Germinal center (tissue), 1 donor: ENCODE measurements around the gene DHCR24.
"Not testable (repeated sequence)": the region's sequence is repeated elsewhere in the genome, so short reads cannot be mapped to it uniquely, and the experiment has no call there.

ENCODE experiments used
- DNase-seq: peaks from one replicate; pipeline ENCODE4 v3.0.0; 2012; ENCODE audit warnings: mixed read lengths, low spot score

The DHCR24 gene

DNA sequence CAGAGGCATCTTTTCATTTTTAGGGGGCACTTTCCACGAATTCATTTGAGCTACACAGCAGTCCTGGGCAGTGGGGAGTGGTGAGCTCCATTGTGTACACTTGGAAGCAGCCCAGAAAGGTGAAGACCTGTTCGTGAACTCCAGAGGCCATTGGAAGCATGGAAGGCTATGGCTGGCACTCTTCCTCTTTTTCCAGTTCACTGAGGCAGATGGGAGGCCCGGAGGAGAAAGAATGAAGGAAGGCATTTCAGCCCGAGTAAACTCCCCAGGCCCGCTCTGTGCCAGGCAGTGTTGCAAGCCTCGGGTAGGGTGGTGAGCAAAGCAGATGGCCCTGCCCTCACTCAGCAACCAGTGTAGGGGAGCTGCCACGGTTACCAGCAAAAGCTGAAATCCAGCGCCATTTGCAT is 673 bp upstream of the DHCR24 start:
- no peak for DNase-seq

GRCh38 chr1:54885807-54886723 is 930 bp downstream of the DHCR24 start:
- DNase-seq, result no peak

DNA sequence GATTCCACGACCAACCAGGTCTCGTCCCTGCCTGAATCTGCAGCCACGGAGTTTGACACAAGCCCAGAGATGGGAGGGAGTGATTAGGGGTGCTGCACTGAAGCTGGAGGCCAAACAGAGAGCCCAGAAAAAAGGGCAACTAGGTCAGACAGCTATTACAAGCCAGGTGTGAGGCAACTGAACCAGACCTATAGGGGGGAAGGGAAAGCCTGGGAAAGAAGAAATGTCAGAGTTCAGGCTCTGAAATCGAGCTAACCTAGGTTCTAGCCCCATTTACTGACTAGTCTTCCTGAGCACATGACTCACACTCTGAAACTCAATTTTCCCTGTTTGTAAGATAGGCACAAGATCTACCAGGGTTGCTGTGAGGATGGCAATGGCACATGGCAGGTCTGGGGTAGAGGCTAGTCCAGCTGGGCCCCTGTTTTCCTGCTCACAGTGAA is 1.7 kb downstream of the DHCR24 start:
- DNase-seq, result no peak

- DNase-seq, result no peak
Observed at GRCh38 chr1:54884768-54885167, 2.2 kb downstream of the DHCR24 start.

GRCh38 chr1:54884135-54884586 is 2.8 kb downstream of the DHCR24 start:
- DNase-seq, result no peak

DNA sequence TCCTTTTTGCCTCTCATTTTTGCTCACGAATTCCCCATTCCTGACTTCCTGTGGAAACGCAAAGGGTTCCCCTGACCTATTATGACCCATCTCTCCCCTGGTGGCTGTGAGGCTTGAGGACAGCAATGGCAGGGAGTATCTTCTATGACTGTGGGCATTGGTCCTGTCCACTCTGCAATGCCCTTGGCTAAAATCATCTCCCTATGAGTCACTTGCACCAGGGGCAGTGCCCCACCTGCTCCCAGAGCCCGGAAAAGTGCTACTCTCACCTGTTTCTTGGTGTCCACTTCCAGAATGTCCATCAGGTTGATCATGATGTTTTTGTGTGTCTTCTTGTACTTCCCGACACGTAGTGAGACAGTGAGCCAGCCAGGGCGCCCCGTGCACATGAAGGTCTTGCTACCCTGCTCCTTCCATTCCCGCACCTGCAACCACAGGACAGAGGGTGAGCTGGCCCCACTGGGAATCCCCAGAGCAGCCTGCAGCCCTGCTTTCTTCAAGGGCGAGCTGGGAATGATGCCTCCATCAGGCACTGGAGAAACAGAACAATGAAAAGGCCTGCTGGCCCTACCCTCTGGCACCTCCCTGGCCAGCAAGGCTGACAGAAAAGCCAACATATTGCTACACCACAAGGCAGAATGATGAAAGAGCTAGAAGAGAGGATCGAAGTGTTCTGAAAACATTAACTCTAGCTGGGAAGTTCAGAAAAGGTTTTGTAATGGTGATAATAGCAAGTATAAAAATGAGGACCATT is 3.5 kb downstream of the DHCR24 start:
- no peak for DNase-seq

- no peak for DNase-seq
Observed at GRCh38 chr1:54882519-54882918, 4.5 kb downstream of the DHCR24 start.

DNA sequence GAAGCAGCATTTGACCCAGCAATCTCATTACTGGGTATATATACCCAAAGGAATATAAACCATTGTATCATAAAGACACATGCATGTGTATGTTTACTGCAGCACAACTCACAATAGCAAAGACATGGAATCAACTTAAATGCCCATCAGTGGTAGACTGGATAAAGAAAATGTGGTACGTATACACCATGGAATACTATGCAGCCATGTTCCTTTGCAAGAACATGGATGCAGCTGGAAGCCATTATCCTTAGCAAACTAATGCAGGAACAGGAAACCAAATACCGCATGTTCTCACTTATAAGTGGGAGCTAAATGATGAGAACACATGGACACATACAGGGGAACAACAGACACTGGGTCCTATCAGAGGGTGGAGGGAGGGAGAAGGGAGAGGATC is 5.4 kb downstream of the DHCR24 start:
- not testable (repeated sequence) for DNase-seq

- no peak for DNase-seq
Observed at GRCh38 chr1:54879872-54880271, 7.1 kb downstream of the DHCR24 start.

DNA sequence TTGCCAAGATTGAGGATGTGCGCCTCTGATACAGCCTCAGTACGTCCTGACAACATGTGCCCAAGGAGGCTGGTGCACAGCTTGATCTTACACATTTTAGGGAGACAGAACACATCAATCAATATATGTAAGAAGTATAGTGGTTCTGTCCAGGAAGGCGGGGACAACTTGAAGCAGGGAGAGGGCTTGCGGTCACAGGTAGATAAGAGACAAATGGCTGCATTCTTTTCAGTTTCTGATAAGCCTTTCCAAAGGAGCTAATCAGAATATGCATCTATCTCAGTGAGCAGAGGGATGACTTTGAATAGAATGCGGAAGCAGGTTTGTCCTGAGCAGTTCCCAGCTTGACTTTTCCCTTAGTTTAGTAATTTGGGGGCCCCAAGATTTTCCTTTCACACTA is 10.2 kb downstream of the DHCR24 start:
- DNase-seq, result no peak

GRCh38 chr1:54875000-54875399 is 12.0 kb downstream of the DHCR24 start:
- no peak for DNase-seq

DNA sequence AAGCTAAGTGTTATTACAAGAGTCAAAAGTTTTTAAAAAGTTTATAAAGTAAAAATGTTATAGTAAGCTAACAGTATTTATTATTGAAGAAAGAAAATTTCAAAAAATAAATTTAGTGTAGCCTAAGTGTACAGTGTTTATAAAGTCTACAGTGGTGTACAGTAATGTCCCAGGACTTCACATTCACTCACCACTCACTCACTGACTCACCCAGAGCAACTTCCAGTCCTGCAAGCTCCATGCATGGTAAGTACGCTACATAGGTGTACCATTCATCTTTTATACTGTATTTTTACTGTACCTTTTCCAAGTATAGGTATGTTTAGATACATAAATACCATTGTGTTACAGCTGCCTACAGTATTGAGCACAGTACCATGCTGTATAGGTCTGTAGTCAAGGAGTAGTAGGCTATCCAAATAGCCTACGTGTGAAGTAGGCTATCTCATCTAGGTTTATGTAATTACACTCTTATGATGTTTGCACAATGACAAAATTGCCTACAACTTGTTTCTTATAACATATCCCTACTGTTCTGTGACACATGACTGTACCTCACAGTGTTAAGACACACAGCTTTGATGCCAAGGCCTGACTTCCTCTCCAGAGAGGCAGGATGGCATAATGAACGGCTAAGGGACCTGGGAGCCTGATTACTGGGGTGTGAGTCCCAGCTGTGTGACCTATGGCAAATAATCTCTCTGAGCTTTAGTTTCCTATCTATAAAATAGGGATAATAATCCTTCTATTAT is 12.7 kb downstream of the DHCR24 start:
- DNase-seq, result no peak

DNA sequence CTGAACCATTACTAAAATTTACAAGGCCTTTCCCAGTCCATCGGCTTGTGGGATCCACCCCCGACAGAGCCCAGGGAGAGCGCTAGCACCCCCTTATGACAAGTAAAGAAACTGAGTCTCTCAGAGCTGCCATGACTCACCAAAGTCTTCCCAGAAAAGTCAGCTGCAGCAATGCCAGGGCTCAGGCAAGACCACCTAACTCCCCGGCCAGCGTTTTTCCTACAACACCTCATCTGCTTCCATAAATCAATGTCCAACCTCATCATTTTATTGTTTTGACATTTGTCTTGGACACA is 15.0 kb downstream of the DHCR24 start:
- no peak for DNase-seq

GRCh38 chr1:54871275-54872035 is 15.5 kb downstream of the DHCR24 start:
- DNase-seq, result no peak

DNA sequence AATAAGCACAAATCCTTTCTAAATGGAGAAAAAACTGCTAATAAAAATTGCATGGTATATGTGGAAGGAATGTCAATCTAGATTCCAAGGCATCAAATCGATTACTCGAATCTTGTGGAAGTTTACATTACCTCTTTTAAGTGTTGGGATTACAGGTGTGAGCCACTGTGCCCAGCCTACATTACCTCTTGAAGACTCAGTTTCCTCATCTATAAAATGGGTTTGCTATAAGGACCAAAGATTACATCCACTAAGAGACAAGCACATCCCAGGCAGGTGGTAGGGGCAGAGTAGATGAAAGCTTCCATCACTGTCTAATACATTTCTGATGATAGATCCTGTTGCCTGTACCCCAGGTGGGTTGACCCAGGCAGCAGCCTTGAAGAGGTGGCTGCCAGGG is 16.1 kb downstream of the DHCR24 start:
- no peak for DNase-seq

DNA sequence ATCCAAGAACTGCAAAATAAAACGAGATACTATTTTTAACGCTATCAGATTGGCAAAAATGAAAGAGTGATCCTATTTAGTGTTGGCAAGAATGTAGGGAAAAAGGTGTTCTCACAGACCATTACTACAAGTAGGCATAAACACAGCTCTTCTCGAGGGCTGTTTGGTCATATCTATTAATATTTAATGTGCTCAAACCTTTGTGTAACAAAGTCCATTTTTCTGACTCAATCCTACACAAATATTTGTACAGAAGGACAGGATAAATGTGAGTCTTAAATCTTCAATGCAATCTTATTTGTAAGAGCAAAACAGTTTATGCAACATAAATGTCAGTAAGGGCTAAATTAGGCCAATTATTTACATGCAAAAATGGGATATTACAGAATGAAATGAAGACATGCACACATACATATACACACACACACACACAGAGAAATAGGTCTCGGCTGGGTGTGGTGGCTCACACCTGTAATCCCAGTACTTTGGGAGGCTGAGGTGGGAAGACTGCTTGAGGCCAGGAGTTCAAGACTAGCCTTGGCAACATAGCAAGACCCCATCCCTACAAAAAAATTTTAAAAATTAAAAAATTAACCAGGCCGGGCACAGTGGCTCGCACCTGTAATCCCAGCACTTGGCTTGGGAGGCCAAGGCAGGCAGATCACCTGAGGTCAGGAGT is 17.7 kb downstream of the DHCR24 start:
- DNase-seq, result no peak

- DNase-seq, result no peak
Observed at GRCh38 chr1:54867717-54868057, 19.3 kb downstream of the DHCR24 start.

- no peak for DNase-seq
Observed at GRCh38 chr1:54866801-54867716, 19.9 kb downstream of the DHCR24 start.

DNA sequence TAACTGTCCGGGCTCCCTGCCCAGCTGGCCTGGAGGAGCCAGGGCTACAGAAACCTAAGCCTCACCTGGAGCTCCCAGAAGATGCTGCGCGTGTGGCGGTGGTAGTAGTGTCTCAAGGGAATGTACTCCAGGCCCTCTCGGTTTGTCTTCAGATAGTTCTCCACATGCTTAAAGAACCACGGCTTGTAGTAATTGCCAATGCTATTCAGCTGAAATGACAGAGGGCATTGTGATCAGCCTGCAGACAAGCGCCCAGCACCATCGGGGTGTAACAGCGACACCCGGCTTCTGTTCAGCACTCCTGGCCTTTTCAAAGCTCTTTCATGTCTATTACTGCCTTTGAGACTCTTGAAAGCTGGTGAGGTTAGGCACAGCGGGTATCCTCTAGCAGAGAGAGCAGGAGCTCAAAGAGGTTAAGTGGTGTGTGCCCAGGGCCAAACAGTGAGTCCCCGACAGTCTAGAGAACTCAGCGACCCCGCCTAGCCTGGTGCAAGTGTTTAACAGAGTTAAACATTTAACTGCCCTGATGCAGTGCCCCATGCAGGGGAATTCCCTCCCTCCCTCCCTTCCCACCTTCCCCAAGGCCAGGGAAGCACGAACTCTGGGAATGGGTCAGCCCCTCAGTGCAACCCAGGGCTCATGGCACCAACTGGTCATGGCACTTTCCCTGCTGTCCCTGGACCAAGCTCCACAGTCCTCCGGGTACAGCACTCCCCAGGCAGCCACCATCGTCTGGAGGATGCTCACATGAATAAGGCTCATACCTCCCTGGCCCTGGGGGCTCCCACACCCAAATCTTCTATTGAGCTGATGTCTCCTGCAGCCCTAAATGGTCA is 21.5 kb downstream of the DHCR24 start:
- no peak for DNase-seq
